Activated B cell treated with CpG ODN at 0.5 μM for 24 hours (primary cell): ENCODE results near the gene TOMM20. TPM values are rescaled to one million over a fixed set of nuclear protein-coding genes. Genes with fewer than 3 reads are reported as not detected.

Experiments
- ATAC-seq: fragments of 200-7000 bp; cut with Tn5 transposase; one replicate; pipeline ENCODE4 v1.10.0; 2021; ENCODE audit warnings: low read depth, mild to moderate bottlenecking, moderate library complexity
- CTCF ChIA-PET: fragments of 350-600 bp; sonication (Branson Sonifier 250); formaldehyde crosslinking; loops from one replicate; lab custom pipeline; 2021; ENCODE audit warnings: antibody characterized with exemption; lab: Charles Lee
- POLR2A ChIA-PET: fragments of 350-600 bp; sonication (Branson Sonifier 250); formaldehyde crosslinking; loops from one replicate; lab custom pipeline; 2021; ENCODE audit warnings: antibody characterized with exemption; lab: Charles Lee
- DNase-seq: peaks from one replicate; pipeline ENCODE4 v3.0.0; 2022
- H3K27ac Mint-ChIP-seq: one replicate; pipeline ENCODE4 v1.8.0; 2020; ENCODE audit warnings: mixed read lengths
- H3K27me3 Mint-ChIP-seq: one replicate; pipeline ENCODE4 v1.8.0; 2021; ENCODE audit warnings: mixed read lengths
- H3K36me3 Mint-ChIP-seq: one replicate; pipeline ENCODE4 v1.8.0; 2021; ENCODE audit warnings: low read depth, mixed read lengths
- H3K4me1 Mint-ChIP-seq: one replicate; pipeline ENCODE4 v1.8.0; 2021; ENCODE audit warnings: mixed read lengths
- H3K4me3 Mint-ChIP-seq: one replicate; pipeline ENCODE4 v1.8.0; 2020; ENCODE audit warnings: mild to moderate bottlenecking, mixed read lengths
- H3K9me3 Mint-ChIP-seq: one replicate; pipeline ENCODE4 v1.8.0; 2020; ENCODE audit warnings: mixed read lengths
- CTCF ChIP-seq: fragments of 200-600 bp; IDR thresholded peaks from one replicate; pipeline ENCODE4 v1.8.0; 2022; ENCODE audit warnings: antibody characterized with exemption, mild to moderate bottlenecking
- intact Hi-C: fragments of 100-400 bp; cut with micrococcal nuclease; formaldehyde crosslinking; loops from one replicate; pipeline ENCODE4 v1.15.1; 2024
- total RNA-seq: library from RNA; stranded (reverse); gene quantifications from 2 replicates; pipeline ENCODE4 v1.2.3, GENCODE V29; 2022

The TOMM20 gene
- total RNA-seq, 1 donor from 2014 or later = 80.6 TPM

GRCh38 chr1:235131961-235132360 is 3.3 kb upstream of the TOMM20 start:
- DNase-seq = no peak
- Mint-ChIP-seq H3K27me3 (no peaks in the 10 kb centered on the region), H3K4me1 (peaks cover 19% of the 10 kb centered on the region), H3K4me3 (no peak overlapping the region), H3K27ac (no peak overlapping the region), H3K9me3 (no peaks in the 10 kb centered on the region), H3K36me3 (peaks cover 61% of the 10 kb centered on the region)
- no peak for TF ChIP-seq CTCF
- ChIA-PET POLR2A (interaction anchor here (1.4 kb wide), 1 partner anchor 29 kb away, joined by 4 read pairs; the partner anchor contains the start of gene RBM34), CTCF (no interaction called here)
- intact Hi-C loops = no loop called here
- ATAC-seq = no peak

DNA sequence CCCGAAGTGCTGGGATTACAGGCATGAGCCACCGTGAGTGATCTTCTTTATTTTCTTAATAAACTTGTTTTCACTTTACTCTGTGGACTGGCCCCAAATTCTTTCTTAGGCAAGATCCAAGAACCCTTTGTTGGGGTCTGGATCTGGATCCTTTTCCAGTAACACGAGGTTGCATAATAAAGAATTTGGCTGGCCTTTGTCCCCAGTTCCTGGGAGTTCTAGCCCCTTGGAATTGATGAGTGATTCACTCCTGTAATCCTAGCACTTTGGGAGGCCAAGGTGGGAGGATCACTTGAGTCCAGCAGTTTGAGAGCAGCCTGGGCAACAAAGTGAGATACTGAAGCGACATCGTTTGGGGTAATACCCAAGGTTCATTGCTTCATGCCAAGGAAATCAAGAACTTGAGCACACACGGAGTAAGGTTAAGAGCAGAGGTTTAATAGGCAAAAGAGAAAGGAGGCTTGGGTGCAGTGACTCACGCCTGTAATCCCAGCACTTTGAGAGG is 2.2 kb upstream of the TOMM20 start:
- H3K9me3 Mint-ChIP-seq = no peaks in the 10 kb centered on the region
- H3K27ac Mint-ChIP-seq = no peak overlapping the region
- no peaks in the 10 kb centered on the region for H3K27me3 Mint-ChIP-seq
- H3K4me3 Mint-ChIP-seq = no peak overlapping the region
- CTCF ChIA-PET = no interaction called here
- peaks cover 60% of the 10 kb centered on the region for H3K36me3 Mint-ChIP-seq
- POLR2A ChIA-PET = interaction anchor here (0.7 to 2.6 kb wide), 2 partner anchors 30 to 536 kb away, joined by 12 to 24 read pairs; partner anchors contain the start of gene RBM34
- DNase-seq (no peak), ATAC-seq (no peak)
- peaks cover 30% of the 10 kb centered on the region for H3K4me1 Mint-ChIP-seq
- no peak for TF ChIP-seq CTCF
- intact Hi-C loops = no loop called here

DNA sequence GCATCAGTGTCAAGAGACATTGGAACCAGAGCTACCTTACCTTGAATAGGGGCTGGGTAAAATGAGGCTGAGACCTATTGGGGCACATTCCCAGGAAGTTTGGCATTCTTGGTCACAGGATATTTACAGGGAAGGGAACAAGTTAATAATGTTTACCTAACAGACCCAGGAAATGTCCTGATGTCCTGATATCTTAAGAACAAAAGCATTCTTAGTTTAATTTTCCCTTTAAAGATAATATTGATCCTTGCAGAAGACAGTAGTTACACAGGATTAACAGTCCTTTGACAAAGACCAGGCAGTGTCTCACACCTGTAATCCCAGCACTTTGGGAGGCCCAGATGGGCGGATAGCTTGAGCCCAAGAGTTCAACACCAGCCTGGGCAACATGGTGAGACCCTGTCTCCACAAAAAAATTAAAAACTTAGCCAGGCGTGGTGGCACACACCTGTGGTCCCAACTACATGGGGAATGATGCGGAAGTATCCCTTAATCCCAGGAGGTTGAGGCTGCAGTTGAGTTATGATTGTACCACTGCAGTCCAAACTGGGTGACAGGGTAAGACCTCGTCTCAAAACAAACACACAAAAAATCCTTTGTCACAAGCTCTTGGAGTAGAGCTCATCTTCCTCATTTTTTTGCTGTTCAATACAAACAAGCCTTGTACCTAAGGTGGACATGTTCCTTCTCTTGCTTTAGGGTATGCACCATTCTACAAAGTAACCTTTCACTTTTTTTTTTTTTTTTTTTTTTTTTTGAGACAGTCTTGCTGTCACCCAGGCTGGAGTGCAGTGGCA is 1.3 kb upstream of the TOMM20 start:
- ChIA-PET CTCF (no interaction called here), POLR2A (interaction anchor here (0.7 to 2.6 kb wide), 5 partner anchors 11 to 535 kb away, joined by 3 to 24 read pairs (median 5); partner anchors contain the start of gene RBM34)
- no peak for TF ChIP-seq CTCF
- ATAC-seq = no peak
- Mint-ChIP-seq H3K36me3 (peaks cover 52% of the 10 kb centered on the region), H3K4me1 (peaks cover 33% of the 10 kb centered on the region), H3K9me3 (no peaks in the 10 kb centered on the region), H3K27me3 (no peaks in the 10 kb centered on the region), H3K27ac (peak overlapping the region; percentile 93), H3K4me3 (peak overlapping the region; percentile 59)
- DNase-seq = no peak
- intact Hi-C loops = no loop called here

GRCh38 chr1:235127732-235128455 is 743 bp downstream of the TOMM20 start:
- H3K36me3 Mint-ChIP-seq = peaks cover 48% of the 10 kb centered on the region
- DNase-seq (no peak), ATAC-seq (no peak)
- H3K4me3 Mint-ChIP-seq = peak overlapping the region; percentile 97
- ChIA-PET CTCF (no interaction called here), POLR2A (interaction anchor here (0.6 to 2.6 kb wide), 5 partner anchors 22 to 754 kb away, joined by 4 to 24 read pairs (median 4); partner anchors contain the start of genes COA6 and RBM34)
- no peaks in the 10 kb centered on the region for H3K27me3 Mint-ChIP-seq
- H3K27ac Mint-ChIP-seq = peak overlapping the region; percentile 93
- H3K4me1 Mint-ChIP-seq = peaks cover 46% of the 10 kb centered on the region
- intact Hi-C loops = loop anchor here (1.0 kb wide), 6 partner anchors 24 to 755 kb away; partner anchors contain the start of genes COA6, IRF2BP2, RBM34 and TARBP1
- no peaks in the 10 kb centered on the region for H3K9me3 Mint-ChIP-seq
- TF ChIP-seq CTCF = no peak
